Measurements from ENCODE around the gene KIRREL3.

The KIRREL3 gene

GRCh38 chr11:126710804-126711399, 289.7 kb downstream of the KIRREL3 start:
- Histone ChIP-seq H3K27ac (replicated peaks) (no peak overlapping the region), H3K4me3 (replicated peaks; ENCODE audit: insufficient read depth, low read length) (no peak overlapping the region), H3K27me3 (ENCODE audit: insufficient read depth, poor library complexity, severe bottlenecking) (peaks cover 12% of the 10 kb centered on the region)
- TF ChIP-seq SPI1 (IDR thresholded peaks at IDR 0.05; ENCODE audit: borderline replicate concordance, low read depth) = no peak
- no peak for TF ChIP-seq GABPA (IDR thresholded peaks at IDR 0.05; ENCODE audit: low read depth)
- TF ChIP-seq POLR2AphosphoS5 (IDR thresholded peaks at IDR 0.05; ENCODE audit: low read depth) = no peak
- TF ChIP-seq REST (IDR thresholded peaks at IDR 0.05; ENCODE audit: insufficient replicate concordance, low read depth) = no peak
- TF ChIP-seq CTCF (IDR thresholded peaks at IDR 0.05; ENCODE audit: insufficient read depth, low read length) = no peak
- no peak for DNase-seq (ENCODE audit: low read depth in 1 of 2, low spot score in 1 of 2)

- Histone ChIP-seq H3K27ac (replicated peaks) (no peak overlapping the region), H3K27me3 (ENCODE audit: insufficient read depth, poor library complexity, severe bottlenecking) (peaks cover 12% of the 10 kb centered on the region), H3K4me3 (replicated peaks; ENCODE audit: insufficient read depth, low read length) (no peak overlapping the region)
- no peak for TF ChIP-seq CTCF (IDR thresholded peaks at IDR 0.05; ENCODE audit: insufficient read depth, low read length)
- no peak for TF ChIP-seq GABPA (IDR thresholded peaks at IDR 0.05; ENCODE audit: low read depth)
- DNase-seq (ENCODE audit: low read depth in 1 of 2, low spot score in 1 of 2) = no peak
Observed at GRCh38 chr11:126707498-126707897, 293.1 kb downstream of the KIRREL3 start.

- Histone ChIP-seq H3K27me3 (ENCODE audit: insufficient read depth, poor library complexity, severe bottlenecking) (no peaks in the 10 kb centered on the region), H3K4me3 (replicated peaks; ENCODE audit: insufficient read depth, low read length) (no peak overlapping the region), H3K27ac (replicated peaks) (no peak overlapping the region)
- TF ChIP-seq CTCF (IDR thresholded peaks at IDR 0.05; ENCODE audit: insufficient read depth, low read length) = no peak
- no peak for TF ChIP-seq REST (IDR thresholded peaks at IDR 0.05; ENCODE audit: insufficient replicate concordance, low read depth)
- TF ChIP-seq SPI1 (IDR thresholded peaks at IDR 0.05; ENCODE audit: borderline replicate concordance, low read depth) = no peak
- TF ChIP-seq GABPA (IDR thresholded peaks at IDR 0.05; ENCODE audit: low read depth) = no peak
- no peak for TF ChIP-seq POLR2AphosphoS5 (IDR thresholded peaks at IDR 0.05; ENCODE audit: low read depth)
- DNase-seq (ENCODE audit: low read depth in 1 of 2, low spot score in 1 of 2) = no peak
Observed at GRCh38 chr11:126704096-126704495, 296.5 kb downstream of the KIRREL3 start.

- Histone ChIP-seq H3K27me3 (ENCODE audit: insufficient read depth, poor library complexity, severe bottlenecking) (no peaks in the 10 kb centered on the region), H3K27ac (replicated peaks) (no peak overlapping the region), H3K4me3 (replicated peaks; ENCODE audit: insufficient read depth, low read length) (no peak overlapping the region)
- no peak for TF ChIP-seq CTCF (IDR thresholded peaks at IDR 0.05; ENCODE audit: insufficient read depth, low read length)
- no peak for TF ChIP-seq REST (IDR thresholded peaks at IDR 0.05; ENCODE audit: insufficient replicate concordance, low read depth)
- TF ChIP-seq POLR2AphosphoS5 (IDR thresholded peaks at IDR 0.05; ENCODE audit: low read depth) = no peak
- no peak for TF ChIP-seq SPI1 (IDR thresholded peaks at IDR 0.05; ENCODE audit: borderline replicate concordance, low read depth)
- no peak for TF ChIP-seq GABPA (IDR thresholded peaks at IDR 0.05; ENCODE audit: low read depth)
- DNase-seq (ENCODE audit: low read depth in 1 of 2, low spot score in 1 of 2) = no peak
Observed at GRCh38 chr11:126703662-126704061, 296.9 kb downstream of the KIRREL3 start.

All from HL-60 (cell line).